GM12878 (cell line): ENCODE results near the gene SMAD5. TPM values are rescaled to one million over a fixed set of nuclear protein-coding genes. Genes with fewer than 3 reads are reported as not detected.

Experiments
- ATAC-seq: fragments of 200-7000 bp; cut with Tn5 transposase; 3 replicates; pipeline ENCODE4 v1.9.1; 2020; ENCODE audit warnings: mild to moderate bottlenecking, moderate library complexity
- BruUV-seq: library from RNA; stranded (reverse); fragments of 400-500 nt; replicated peaks from 2 replicates; lab custom pipeline; 2021; lab: Mats Ljungman, UMichigan
- CTCF ChIA-PET: fragments of 300-600 bp; sonication (Branson Sonifier 250); formaldehyde crosslinking; extraction: SDS; loops from one replicate; lab custom pipeline; 2021; ENCODE audit warnings: inconsistent platforms; lab: Yijun Ruan, JAX
- POLR2A ChIA-PET: fragments of 350-600 bp; formaldehyde crosslinking; extraction: SDS; loops from one replicate; lab custom pipeline; 2021; ENCODE audit warnings: inconsistent platforms; lab: Charles Lee
- RAD21 ChIA-PET: fragments of 300-600 bp; sonication (Branson Sonifier 250); formaldehyde crosslinking; loops from one replicate; lab custom pipeline; 2023; ENCODE audit warnings: antibody characterized with exemption; ENCODE audit not compliant: unreplicated experiment; lab: Charles Lee
- SMC1A ChIA-PET: fragments of 300-600 bp; sonication (Branson Sonifier 250); formaldehyde crosslinking; loops from one replicate; lab custom pipeline; 2023; ENCODE audit not compliant: unreplicated experiment, uncharacterized antibody; lab: Charles Lee
- DNase-seq: peaks from one replicate; pipeline ENCODE4 v3.0.0-alpha.2; 2011; ENCODE audit warnings: low read depth, low spot score
- FAIRE-seq: peaks from 3 replicates; lab custom pipeline; 2011; peaks lifted over from hg19 to GRCh38; lab: Jason Lieb, UNC
- H2AFZ ChIP-seq: 2 replicates; pipeline ENCODE4 v1.6.0; 2011; ENCODE audit warnings: low read depth, low read length, control low read depth; ENCODE audit not compliant: control insufficient read depth
- H3K27ac ChIP-seq: 2 replicates; pipeline ENCODE4 v1.5.1; 2011; ENCODE audit warnings: control low read depth; ENCODE audit not compliant: control insufficient read depth, insufficient read depth
- H3K27me3 ChIP-seq, 2 experiments: replicated peaks in 1 of 2; 2 replicates each; pipeline versions ENCODE4 v1.6.0 to v1.6.1; 2011; ENCODE audit warnings: low read length in 1 of 2; ENCODE audit not compliant: control insufficient read depth in 2 of 2, insufficient read depth in 2 of 2
- H3K36me3 ChIP-seq, 2 experiments: 2 replicates each; pipeline ENCODE4 v1.5.1; 2011; ENCODE audit warnings: low read length in 1 of 2; ENCODE audit not compliant: control insufficient read depth in 2 of 2, insufficient read depth in 2 of 2
- H3K4me1 ChIP-seq: 2 replicates; pipeline ENCODE4 v1.6.1; 2011; ENCODE audit warnings: mild to moderate bottlenecking, low read length, moderate library complexity, mixed read lengths; ENCODE audit not compliant: control insufficient read depth, insufficient read depth
- H3K4me2 ChIP-seq: 2 replicates; pipeline ENCODE4 v1.6.0; 2011; ENCODE audit warnings: control low read depth; ENCODE audit not compliant: control insufficient read depth, insufficient read depth
- H3K4me3 ChIP-seq: fragments of 200-600 bp; sonication (generic); 2 replicates; pipeline ENCODE4 v1.5.1; 2016
- H3K79me2 ChIP-seq: 2 replicates; pipeline ENCODE4 v1.6.0; 2011; ENCODE audit warnings: low read length; ENCODE audit not compliant: control insufficient read depth, insufficient read depth
- H3K9ac ChIP-seq: 2 replicates; pipeline ENCODE4 v1.8.0; 2011; ENCODE audit warnings: low read length, control low read depth, mixed read lengths; ENCODE audit not compliant: control insufficient read depth, insufficient read depth
- H3K9me3 ChIP-seq: replicated peaks from 3 replicates; pipeline ENCODE4 v1.5.1; 2011; ENCODE audit warnings: mild to moderate bottlenecking, low read length; ENCODE audit not compliant: control insufficient read depth, insufficient read depth
- H4K20me1 ChIP-seq: 2 replicates; pipeline ENCODE4 v1.6.0; 2011; ENCODE audit not compliant: control insufficient read depth, insufficient read depth
- ESRRA ChIP-seq: IDR thresholded peaks from 2 replicates; pipeline ENCODE4 v1.6.1; 2012; ENCODE audit warnings: mild to moderate bottlenecking, low read length, improper control_type of control experiment
- IKZF1 ChIP-seq: fragments of 450-650 bp; conservative IDR thresholded peaks from 2 replicates; pipeline ENCODE4 v1.6.1; 2017; ENCODE audit warnings: antibody characterized with exemption, mild to moderate bottlenecking
- IKZF2 ChIP-seq, 2 experiments: fragments of 450-650 bp; IDR thresholded peaks; 2 replicates each; pipeline ENCODE4 v1.6.1; 2017; ENCODE audit warnings: mild to moderate bottlenecking in 2 of 2, moderate library complexity in 2 of 2
- WGBS: methylation state at CpG from one replicate; pipeline ENCODE4 v1.1.6; 2016; ENCODE audit warnings: low lambda C conversion rate; ENCODE audit not compliant: insufficient replicate concordance, insufficient coverage; ENCODE audit errors: missing lambda C conversion rate; 5-methylcytosine and 5-hydroxymethylcytosine counted together
- in situ Hi-C: fragments of 300-500 bp; cut with MboI; formaldehyde crosslinking; loops from 9 replicates; pipeline ENCODE4 v1.14.3; 2018; ENCODE audit warnings: mixed read lengths
- intact Hi-C: fragments of 100-400 bp; cut with micrococcal nuclease; formaldehyde crosslinking; loops from one replicate; pipeline ENCODE4 v1.14.2; 2022; ENCODE audit not compliant: unreplicated experiment
- polyA plus RNA-seq, 11 experiments: library from polyadenylated mRNA; depleted of rRNA in 4 of 11; unstranded in 6 of 11; stranded (reverse) in 5 of 11; fragments of >200 nt; fragmentation: Nextera tagmentation in 4 of 11; fragmentation: Illumina TruSeq in 1 of 11; extraction: Ambion mirVana in 4 of 11; extraction: Trizol in 1 of 11; gene quantifications; 1 replicate in 1 of 11; 2 replicates in 10 of 11; pipeline versions ENCODE4 v1.2.1 to v1.2.3, GENCODE V29; 2011 to 2016; ENCODE audit warnings: inconsistent platforms in 2 of 11, missing spikeins in 2 of 11, low read depth in 1 of 11
- total RNA-seq, 4 experiments: library from RNA; depleted of rRNA in 3 of 4; stranded (reverse); fragments of >200 nt in 3 of 4; fragmentation: Illumina TruSeq in 1 of 4; extraction: Trizol in 1 of 4; gene quantifications; 2 replicates each; pipeline versions ENCODE4 v1.2.1 to v1.2.3, GENCODE V29; 2013 to 2021
- TF ChIP-seq, protein P1 (sequence below): IDR thresholded peaks from 2 replicates; pipeline ENCODE4 v1.6.1; 2011; ENCODE audit warnings: borderline replicate concordance, low read depth, mild to moderate bottlenecking, moderate library complexity, low read length; ENCODE audit not compliant: insufficient read depth, poor library complexity, severe bottlenecking

Gene SMAD5
- total and polyA plus RNA-seq, 10 of the 15 experiments (the other 5 are each of a cell fraction or from before 2014, with no cell fraction given), result 3.6 to 40.6 (median 11.7) TPM

DNA sequence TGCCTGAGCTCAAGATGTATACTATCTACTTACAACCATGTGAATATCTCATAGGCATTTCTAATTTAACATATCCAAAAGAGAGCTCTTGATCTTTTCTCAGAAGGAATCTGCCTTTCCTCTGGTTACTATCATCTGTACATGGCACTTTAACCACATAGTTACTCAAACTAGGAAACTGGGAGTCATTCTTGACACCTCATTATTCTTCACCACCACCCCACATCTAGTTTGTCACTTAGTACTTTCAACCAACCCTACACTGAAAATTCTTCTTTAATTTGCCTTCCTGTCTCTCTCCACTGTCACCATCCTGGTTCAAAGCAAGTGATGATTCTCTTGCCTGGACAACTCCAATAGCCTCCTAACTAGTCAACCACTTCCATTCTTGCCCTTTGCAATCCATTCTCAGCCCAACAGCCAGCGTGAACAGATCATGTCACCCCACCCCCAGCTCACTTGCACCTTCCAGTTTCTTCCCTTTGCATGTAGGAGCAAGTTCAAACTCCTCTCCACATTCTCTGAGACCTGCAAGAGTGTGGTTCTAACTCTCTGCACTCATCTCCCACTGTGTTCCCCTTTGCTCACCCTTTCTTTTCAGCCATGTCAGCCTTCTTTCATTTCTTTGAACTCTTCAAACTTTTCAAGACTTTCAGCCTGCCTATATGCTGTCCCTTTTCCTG, 17.3 kb upstream of the SMAD5 start:
- no peak overlapping the region for H3K9ac ChIP-seq
- in situ Hi-C loops (no loop called here), intact Hi-C loops (no loop called here)
- H3K79me2 ChIP-seq, result no peaks in the 10 kb centered on the region
- no peaks in the 10 kb centered on the region for H4K20me1 ChIP-seq
- H3K36me3 ChIP-seq, result no peaks in the 10 kb centered on the region
- 0% methylated on average over 1 of the region's 1 CpG for WGBS
- no peaks in the 10 kb centered on the region for H3K9me3 ChIP-seq
- no peak overlapping the region for H2AFZ ChIP-seq
- no peak overlapping the region for H3K4me2 ChIP-seq
- peak in 1 of 2 experiments; percentile 47; a peak in 1 of 4 replicates for TF ChIP-seq IKZF2 (IDR thresholded peaks at IDR 0.05)
- TF ChIP-seq IKZF1, result peak; percentile 63
- TF ChIP-seq, protein P1, sequence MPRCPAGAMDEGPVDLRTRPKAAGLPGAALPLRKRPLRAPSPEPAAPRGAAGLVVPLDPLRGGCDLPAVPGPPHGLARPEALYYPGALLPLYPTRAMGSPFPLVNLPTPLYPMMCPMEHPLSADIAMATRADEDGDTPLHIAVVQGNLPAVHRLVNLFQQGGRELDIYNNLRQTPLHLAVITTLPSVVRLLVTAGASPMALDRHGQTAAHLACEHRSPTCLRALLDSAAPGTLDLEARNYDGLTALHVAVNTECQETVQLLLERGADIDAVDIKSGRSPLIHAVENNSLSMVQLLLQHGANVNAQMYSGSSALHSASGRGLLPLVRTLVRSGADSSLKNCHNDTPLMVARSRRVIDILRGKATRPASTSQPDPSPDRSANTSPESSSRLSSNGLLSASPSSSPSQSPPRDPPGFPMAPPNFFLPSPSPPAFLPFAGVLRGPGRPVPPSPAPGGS, result no peak
- no peak for TF ChIP-seq ESRRA
- DNase-seq (no peak), FAIRE-seq (peak; percentile 47), ATAC-seq (peak; percentile 44; the same call in 2 of the 3 replicates)
- ChIA-PET CTCF (interaction anchor here (0.6 to 1.9 kb wide), 4 partner anchors 11 to 224 kb away, joined by 3 to 5 read pairs (median 4); no protein-coding TSS in a partner anchor), SMC1A (interaction anchor here (1.0 to 3.5 kb wide), 11 partner anchors 8 to 56 kb away, joined by 3 to 11 read pairs (median 6); partner anchors contain the start of gene SMAD5), POLR2A (interaction anchor here (1.3 to 1.6 kb wide), 2 partner anchors 9 to 14 kb away, joined by 3 to 7 read pairs; no protein-coding TSS in a partner anchor), RAD21 (interaction anchor here (0.8 kb wide), 1 partner anchor 58 kb away, joined by 3 read pairs; no protein-coding TSS in a partner anchor)
- H3K4me1 ChIP-seq, result no peaks in the 10 kb centered on the region
- BruUV-seq, result no TSS peak
- peaks cover 0 to 2% of the 10 kb centered on the region in 2 experiments; a peak in 1 of 4 replicates for H3K27me3 ChIP-seq
- no peak overlapping the region for H3K27ac ChIP-seq
- no peak overlapping the region for H3K4me3 ChIP-seq
